WI38 (cell line): ENCODE results near the gene HCFC1R1.
"Not testable (repeated sequence)": the region's sequence is repeated elsewhere in the genome, so short reads cannot be mapped to it uniquely, and the experiment has no call there.

Source experiments
- H3K4me3 ChIP-seq: 2 replicates; pipeline ENCODE4 v1.5.1; 2011; ENCODE audit warnings: low read depth, mild to moderate bottlenecking, control low read depth, low read length
- CTCF ChIP-seq: IDR thresholded peaks from 2 replicates; pipeline ENCODE4 v1.5.1; 2012; ENCODE audit warnings: low read depth, mild to moderate bottlenecking, control low read depth, low read length

The HCFC1R1 gene

GRCh38 chr16:3023669-3024478, at the start of gene HCFC1R1, which contains the start of gene THOC6:
HCFC1R1 (minus strand) TSS chr16:3023942; CDS start chr16:3023941, 1 bp downstream.
THOC6 (plus strand) TSS chr16:3024035; CDS start chr16:3024327, 292 bp downstream.
- no peak for TF ChIP-seq CTCF
- peak within 1 kb of the TSS; percentile 93 for H3K4me3 ChIP-seq

- H3K4me3 ChIP-seq, result no peak overlapping the region
- TF ChIP-seq CTCF, result no peak
Measured at GRCh38 chr16:3073448-3073847, 49.7 kb upstream of the HCFC1R1 start.

GRCh38 chr16:3072576-3073263, 49.0 kb upstream of the HCFC1R1 start:
- H3K4me3 ChIP-seq, result not testable (repeated sequence)

GRCh38 chr16:3072148-3072547, 48.4 kb upstream of the HCFC1R1 start:
- H3K4me3 ChIP-seq, result not testable (repeated sequence)

GRCh38 chr16:3071655-3072054, 47.9 kb upstream of the HCFC1R1 start:
- TF ChIP-seq CTCF, result no peak
- H3K4me3 ChIP-seq, result no peak overlapping the region

GRCh38 chr16:3070608-3071111, 46.9 kb upstream of the HCFC1R1 start:
- H3K4me3 ChIP-seq, result no peak overlapping the region
- TF ChIP-seq CTCF, result no peak

- not testable (repeated sequence) for H3K4me3 ChIP-seq
Measured at GRCh38 chr16:3069146-3069545, 45.4 kb upstream of the HCFC1R1 start.

GRCh38 chr16:3068487-3068886, 44.7 kb upstream of the HCFC1R1 start:
- no peak overlapping the region for H3K4me3 ChIP-seq
- TF ChIP-seq CTCF, result no peak
